ENCODE results near the gene BPNT1. TPM values are rescaled to one million over a fixed set of nuclear protein-coding genes. Genes with fewer than 3 reads are reported as not detected.

Gene BPNT1
- total and polyA plus RNA-seq, 2 of the 13 experiments (the other 11 are each of a cell fraction or from before 2014, with no cell fraction given): 35.2 to 43.9 TPM

- TF ChIP-seq HNRNPLL (IDR thresholded peaks at IDR 0.05; ENCODE audit: low read depth, low read length, poor library complexity, severe bottlenecking) (peak; percentile 98), RFX5 (IDR thresholded peaks at IDR 0.05; ENCODE audit: low read depth, low read length) (0 out of 2 replicates have a peak, but pooled peaks have one; percentile 21), ZNF746 (CRISPR knock-in tag; IDR thresholded peaks at IDR 0.05) (0 out of 2 replicates have a peak, but pooled peaks have one; percentile 41), MXD1 (CRISPR knock-in tag; IDR thresholded peaks at IDR 0.05) (peak; percentile 89; the same call in 1 of the 2 replicates), MED1 (CRISPR knock-in tag; IDR thresholded peaks at IDR 0.05) (peak; percentile 84), MYC (CRISPR knock-in tag; IDR thresholded peaks at IDR 0.05; ENCODE audit: borderline replicate concordance) (peak; percentile 97), POLR2A (IDR thresholded peaks at IDR 0.05; ENCODE audit: insufficient read depth in 1 of 2, low read depth in 2 of 2, low read length in 2 of 2) (peak; percentile 74 to 92), TFDP1 (CRISPR knock-in tag; IDR thresholded peaks at IDR 0.05; ENCODE audit: borderline replicate concordance) (peak; percentile 93), MEIS1 (CRISPR knock-in tag; IDR thresholded peaks at IDR 0.05; ENCODE audit: borderline replicate concordance) (peak; percentile 65; the same call in 1 of the 2 replicates), KAT2B (IDR thresholded peaks at IDR 0.05; ENCODE audit: borderline replicate concordance, low read depth, low read length) (no peak), ZNF318 (CRISPR knock-in tag; IDR thresholded peaks at IDR 0.05) (no peak), ZBTB25 (CRISPR knock-in tag; IDR thresholded peaks at IDR 0.05) (peak; percentile 96), ATAD3A (CRISPR knock-in tag; IDR thresholded peaks at IDR 0.05) (no peak)
- TF ChIP-seq, protein P1, sequence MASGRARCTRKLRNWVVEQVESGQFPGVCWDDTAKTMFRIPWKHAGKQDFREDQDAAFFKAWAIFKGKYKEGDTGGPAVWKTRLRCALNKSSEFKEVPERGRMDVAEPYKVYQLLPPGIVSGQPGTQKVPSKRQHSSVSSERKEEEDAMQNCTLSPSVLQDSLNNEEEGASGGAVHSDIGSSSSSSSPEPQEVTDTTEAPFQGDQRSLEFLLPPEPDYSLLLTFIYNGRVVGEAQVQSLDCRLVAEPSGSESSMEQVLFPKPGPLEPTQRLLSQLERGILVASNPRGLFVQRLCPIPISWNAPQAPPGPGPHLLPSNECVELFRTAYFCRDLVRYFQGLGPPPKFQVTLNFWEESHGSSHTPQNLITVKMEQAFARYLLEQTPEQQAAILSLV (CRISPR knock-in tag; IDR thresholded peaks at IDR 0.05; ENCODE audit: borderline replicate concordance): peak; percentile 97
Measured at GRCh38 chr1:220046052-220046930, 43.3 kb downstream of the BPNT1 start, which contains the start of gene EPRS1 (continued).

All from HepG2 (cell line).